Measurements from ENCODE around the gene BMP8B.

The BMP8B gene

DNA sequence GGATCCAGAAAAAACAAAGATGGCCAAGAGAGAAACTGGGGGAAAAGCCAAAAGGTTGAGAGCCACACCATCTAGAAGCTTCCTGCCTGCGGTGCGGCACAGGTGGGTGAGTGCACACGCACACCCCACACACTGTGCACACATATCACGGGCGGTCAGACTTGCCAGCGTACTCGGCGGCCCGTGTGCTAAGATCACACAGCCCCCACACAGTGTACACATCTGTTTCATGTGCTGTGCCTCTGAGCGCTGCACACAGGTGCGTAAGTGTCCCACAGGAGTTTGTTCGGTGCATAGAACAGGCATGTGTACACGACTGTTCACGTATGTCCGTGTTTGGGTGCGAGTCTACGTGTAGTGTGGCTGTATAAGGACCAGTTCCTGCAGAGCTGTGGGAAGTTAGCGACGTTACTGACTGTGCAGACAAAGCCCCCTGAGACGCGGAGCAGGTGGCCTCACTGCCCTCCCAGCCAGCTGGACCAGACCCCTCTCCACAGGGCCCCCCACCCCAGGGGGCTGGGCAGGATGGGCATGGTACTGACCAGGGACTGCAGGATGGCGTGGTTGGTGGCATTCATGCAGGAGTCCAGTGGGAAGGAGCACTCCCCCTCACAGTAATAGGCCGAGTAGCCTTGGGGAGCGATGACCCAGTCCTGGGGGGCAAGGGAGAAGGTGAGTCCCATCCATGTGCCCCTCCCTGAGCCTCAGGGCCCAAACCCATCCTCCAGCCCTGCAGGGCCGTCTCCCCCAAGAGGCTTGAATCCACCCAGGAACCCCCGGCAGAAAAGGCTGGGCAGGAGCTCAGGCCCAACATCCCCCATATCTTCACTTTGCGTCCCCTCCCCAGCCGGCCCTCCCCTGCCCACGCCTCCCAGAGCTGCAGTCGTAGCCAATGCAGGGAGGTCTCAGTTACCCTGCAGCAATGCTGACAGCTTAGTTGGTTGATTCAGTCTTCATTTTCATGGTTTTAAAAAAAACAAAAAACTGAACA is 25.8 kb downstream of the BMP8B start:
- Histone ChIP-seq H3K27me3 (replicated peaks; ENCODE audit: control insufficient read depth, insufficient read depth, low read length) (no peaks in the 10 kb centered on the region), H3K4me3 (replicated peaks; ENCODE audit: low read depth, low read length) (no peak overlapping the region), H3K36me3 (ENCODE audit: control insufficient read depth, insufficient read depth, low read length) (peaks cover 4% of the 10 kb centered on the region)
- TF ChIP-seq, protein P1, sequence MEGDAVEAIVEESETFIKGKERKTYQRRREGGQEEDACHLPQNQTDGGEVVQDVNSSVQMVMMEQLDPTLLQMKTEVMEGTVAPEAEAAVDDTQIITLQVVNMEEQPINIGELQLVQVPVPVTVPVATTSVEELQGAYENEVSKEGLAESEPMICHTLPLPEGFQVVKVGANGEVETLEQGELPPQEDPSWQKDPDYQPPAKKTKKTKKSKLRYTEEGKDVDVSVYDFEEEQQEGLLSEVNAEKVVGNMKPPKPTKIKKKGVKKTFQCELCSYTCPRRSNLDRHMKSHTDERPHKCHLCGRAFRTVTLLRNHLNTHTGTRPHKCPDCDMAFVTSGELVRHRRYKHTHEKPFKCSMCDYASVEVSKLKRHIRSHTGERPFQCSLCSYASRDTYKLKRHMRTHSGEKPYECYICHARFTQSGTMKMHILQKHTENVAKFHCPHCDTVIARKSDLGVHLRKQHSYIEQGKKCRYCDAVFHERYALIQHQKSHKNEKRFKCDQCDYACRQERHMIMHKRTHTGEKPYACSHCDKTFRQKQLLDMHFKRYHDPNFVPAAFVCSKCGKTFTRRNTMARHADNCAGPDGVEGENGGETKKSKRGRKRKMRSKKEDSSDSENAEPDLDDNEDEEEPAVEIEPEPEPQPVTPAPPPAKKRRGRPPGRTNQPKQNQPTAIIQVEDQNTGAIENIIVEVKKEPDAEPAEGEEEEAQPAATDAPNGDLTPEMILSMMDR (IDR thresholded peaks at IDR 0.05; ENCODE audit: insufficient read depth, low read length, poor library complexity, severe bottlenecking) = no peak
- DNase-seq (ENCODE audit: extremely low read depth, insufficient read length) = no peak

GRCh38 chr1:39761557-39762260 is 27.0 kb downstream of the BMP8B start:
- H3K36me3 ChIP-seq (ENCODE audit: control insufficient read depth, insufficient read depth, low read length) = peaks cover 4% of the 10 kb centered on the region
- DNase-seq (ENCODE audit: extremely low read depth, insufficient read length) = no peak
- no peaks in the 10 kb centered on the region for H3K27me3 ChIP-seq (replicated peaks; ENCODE audit: control insufficient read depth, insufficient read depth, low read length)
- TF ChIP-seq, protein P1 (IDR thresholded peaks at IDR 0.05; ENCODE audit: insufficient read depth, low read length, poor library complexity, severe bottlenecking) = no peak
- H3K4me3 ChIP-seq (replicated peaks; ENCODE audit: low read depth, low read length) = no peak overlapping the region

GRCh38 chr1:39761016-39761415 is 27.6 kb downstream of the BMP8B start:
- no peak for DNase-seq (ENCODE audit: extremely low read depth, insufficient read length)
- H3K4me3 ChIP-seq (replicated peaks; ENCODE audit: low read depth, low read length) = no peak overlapping the region
- TF ChIP-seq, protein P1 (IDR thresholded peaks at IDR 0.05; ENCODE audit: insufficient read depth, low read length, poor library complexity, severe bottlenecking) = no peak
- H3K27me3 ChIP-seq (replicated peaks; ENCODE audit: control insufficient read depth, insufficient read depth, low read length) = no peaks in the 10 kb centered on the region
- H3K36me3 ChIP-seq (ENCODE audit: control insufficient read depth, insufficient read depth, low read length) = peaks cover 7% of the 10 kb centered on the region

GRCh38 chr1:39760074-39761008 is 28.3 kb downstream of the BMP8B start:
- Histone ChIP-seq H3K27me3 (replicated peaks; ENCODE audit: control insufficient read depth, insufficient read depth, low read length) (no peaks in the 10 kb centered on the region), H3K36me3 (ENCODE audit: control insufficient read depth, insufficient read depth, low read length) (peaks cover 14% of the 10 kb centered on the region), H3K4me3 (replicated peaks; ENCODE audit: low read depth, low read length) (no peak overlapping the region)
- TF ChIP-seq, protein P1 (IDR thresholded peaks at IDR 0.05; ENCODE audit: insufficient read depth, low read length, poor library complexity, severe bottlenecking) = no peak
- DNase-seq (ENCODE audit: extremely low read depth, insufficient read length) = no peak

DNA sequence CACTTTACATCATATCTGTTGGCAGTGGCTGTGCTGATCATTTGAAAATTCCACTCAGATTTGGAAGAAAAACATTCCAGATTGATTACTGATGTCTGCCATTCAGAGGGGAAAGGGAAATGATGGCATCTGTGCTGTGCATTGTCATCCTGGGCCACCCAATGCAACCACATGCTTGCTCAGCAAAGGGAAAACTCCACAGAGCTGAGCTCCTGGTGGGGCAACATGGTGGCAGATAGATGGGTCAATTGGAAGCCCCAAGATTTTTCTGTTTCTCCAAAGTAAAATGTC is 29.3 kb downstream of the BMP8B start:
- H3K27me3 ChIP-seq (replicated peaks; ENCODE audit: control insufficient read depth, insufficient read depth, low read length) = no peaks in the 10 kb centered on the region
- H3K4me3 ChIP-seq (replicated peaks; ENCODE audit: low read depth, low read length) = no peak overlapping the region
- no peak for DNase-seq (ENCODE audit: extremely low read depth, insufficient read length)
- TF ChIP-seq, protein P1 (IDR thresholded peaks at IDR 0.05; ENCODE audit: insufficient read depth, low read length, poor library complexity, severe bottlenecking) = no peak
- peaks cover 21% of the 10 kb centered on the region for H3K36me3 ChIP-seq (ENCODE audit: control insufficient read depth, insufficient read depth, low read length)

Measured in GM06990 (cell line).